HG03025 (cell line): ENCODE results near the gene APOA1.

Experiments
- ATAC-seq: cut with Tn5 transposase; IDR thresholded peaks from one replicate; pipeline ENCODE4 v1.9.1; 2021; ENCODE audit warnings: mild to moderate bottlenecking, moderate library complexity; ENCODE audit not compliant: unreplicated experiment, low FRiP score

Gene APOA1

DNA sequence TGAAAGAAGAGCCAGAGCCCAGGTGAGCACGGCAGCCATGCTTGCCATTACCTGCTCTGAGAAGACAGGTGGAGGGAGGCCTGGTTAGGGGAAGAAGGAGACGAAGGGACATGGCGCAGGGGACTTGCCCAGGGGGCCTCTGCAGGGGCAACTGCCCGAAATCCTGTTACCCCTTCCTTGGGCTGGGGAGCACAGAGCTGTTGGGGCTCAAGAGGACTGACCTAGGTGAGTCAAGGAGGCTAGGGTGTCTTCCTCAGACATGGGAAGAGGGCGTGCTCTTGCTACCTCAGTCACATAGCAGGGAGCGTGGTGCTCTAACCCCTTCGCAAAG is 45.6 kb downstream of the APOA1 start, which contains the start of gene APOA5:
APOA5 (minus strand) TSS at position 67 of the 331 bp plus-strand sequence; CDS start at position 48, 19 bp downstream.
- no peak for ATAC-seq

GRCh38 chr11:116791002-116791812 is 46.2 kb downstream of the APOA1 start:
- no peak for ATAC-seq

DNA sequence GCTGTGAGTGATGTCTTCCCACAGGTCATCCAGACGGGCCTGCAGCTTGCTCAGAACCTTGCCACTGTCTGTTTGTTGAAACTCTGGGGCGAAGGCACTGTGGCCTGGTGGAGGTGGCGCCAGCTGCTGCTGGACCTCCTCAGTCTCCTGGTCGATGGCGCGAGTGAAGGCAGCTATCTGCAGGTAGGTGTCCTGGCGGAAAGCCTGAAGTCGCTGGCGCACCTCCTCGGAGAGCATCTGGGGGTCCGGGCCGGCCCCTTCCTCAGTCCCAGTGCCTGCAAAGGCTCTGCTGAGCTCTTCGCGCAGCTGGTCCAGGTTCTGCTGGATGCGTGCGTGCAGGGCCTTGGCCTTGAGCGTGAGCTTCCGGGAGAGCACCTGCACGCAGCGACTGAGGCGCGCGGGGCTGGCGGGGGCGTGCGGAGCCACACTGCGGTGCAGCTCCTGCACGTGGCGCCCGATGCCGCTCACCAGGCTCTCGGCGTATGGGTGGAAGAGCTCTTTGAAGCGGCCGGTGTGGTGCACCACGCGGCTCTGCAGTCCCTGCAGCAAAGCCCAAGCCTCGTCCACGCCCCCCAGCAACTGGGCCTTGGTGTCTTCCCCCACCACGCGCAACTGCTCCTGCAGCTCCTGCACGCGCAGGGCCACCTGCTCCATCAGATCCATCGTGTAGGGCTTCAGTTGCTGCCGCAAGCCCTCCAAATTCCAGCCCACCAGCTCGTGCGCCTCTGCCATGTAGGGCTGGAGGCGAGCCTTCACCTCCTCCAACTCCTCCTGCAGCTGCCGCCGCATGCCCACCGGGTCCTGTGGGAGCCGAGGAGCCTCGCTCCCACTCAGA is 47.0 kb downstream of the APOA1 start:
- ATAC-seq: no peak

DNA sequence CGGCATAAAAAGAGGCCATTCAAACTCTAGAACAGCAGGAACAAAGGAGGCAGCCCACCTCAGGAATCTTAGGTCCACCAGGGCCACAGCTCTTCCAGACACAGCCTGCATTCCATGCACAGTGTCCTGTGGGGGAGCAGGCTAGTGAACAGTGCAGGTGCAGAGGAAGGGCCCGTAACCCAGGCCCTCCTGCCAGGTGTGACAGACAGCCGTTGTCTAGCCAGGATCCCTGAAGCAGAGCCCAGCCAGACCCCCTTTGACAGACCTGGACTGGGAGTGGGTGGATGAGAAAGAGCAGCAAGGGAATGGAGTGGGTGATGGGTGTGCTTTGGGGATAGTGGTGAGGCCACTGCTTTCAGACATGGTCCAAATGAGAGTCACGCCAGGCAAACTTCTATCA is 48.4 kb downstream of the APOA1 start:
- no peak for ATAC-seq

- ATAC-seq: no peak
Measured at GRCh38 chr11:116788534-116788933, 48.9 kb downstream of the APOA1 start.

- peak; percentile 78 for ATAC-seq
Measured at GRCh38 chr11:116787786-116788486, 49.5 kb downstream of the APOA1 start, which contains the start of gene ZPR1. ZPR1 (minus strand) TSS chr11:116788023; CDS start chr11:116787990, 33 bp downstream.

GRCh38 chr11:116787436-116787785 is 50.0 kb downstream of the APOA1 start:
- ATAC-seq: peak; percentile 16

GRCh38 chr11:116786966-116787365 is 50.5 kb downstream of the APOA1 start:
- ATAC-seq: no peak

DNA sequence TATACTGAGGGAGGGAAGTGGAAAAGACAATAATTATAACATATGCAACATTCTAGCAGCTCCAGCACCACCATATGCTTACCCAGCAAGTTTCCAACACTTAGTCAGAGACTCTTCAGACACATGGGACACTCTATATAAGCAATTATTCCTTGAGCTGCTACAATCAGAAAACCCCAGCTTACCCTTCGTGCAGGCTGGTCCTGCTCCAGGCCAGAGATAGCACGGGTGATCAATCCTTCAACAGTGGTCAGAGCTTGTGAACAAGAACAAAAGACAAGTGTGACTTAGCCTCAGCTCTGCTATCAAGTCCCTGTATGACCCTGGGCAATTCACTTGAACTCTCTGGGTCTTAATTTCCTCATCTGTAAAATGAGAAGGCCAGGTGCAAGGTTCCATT is 51.1 kb downstream of the APOA1 start:
- no peak for ATAC-seq
